HepG2 (cell line): ENCODE data around the gene HSPB9. TPM values are rescaled to one million over a fixed set of nuclear protein-coding genes. Genes with fewer than 3 reads are reported as not detected.

Experiments used
- ATAC-seq: fragments of 200-7000 bp; cut with Tn5 transposase; 3 replicates; pipeline ENCODE4 v1.9.1; 2020; ENCODE audit warnings: mild to moderate bottlenecking, moderate library complexity
- BruUV-seq: library from RNA; stranded (reverse); fragments of 400-500 nt; replicated peaks from 2 replicates; lab custom pipeline; 2021; lab: Mats Ljungman, UMichigan
- CTCF ChIA-PET: fragments of 300-600 bp; formaldehyde crosslinking; extraction: SDS; loops from one replicate; lab custom pipeline; 2021; ENCODE audit warnings: low total read pairs, inconsistent platforms, low intra/inter-chr PET ratio; lab: Yijun Ruan, JAX
- POLR2A ChIA-PET: fragments of 350-600 bp; sonication (Branson Sonifier 250); formaldehyde crosslinking; loops from one replicate; lab custom pipeline; 2020; ENCODE audit warnings: antibody characterized with exemption, inconsistent platforms; lab: Yijun Ruan, JAX
- DNase-seq: peaks from one replicate; pipeline ENCODE4 v3.0.0-alpha.2; 2015; ENCODE audit warnings: low spot score
- FAIRE-seq: peaks from 3 replicates; lab custom pipeline; 2011; peaks lifted over from hg19 to GRCh38; lab: Jason Lieb, UNC
- H2AFZ ChIP-seq: one replicate; pipeline ENCODE4 v1.6.1; 2011; ENCODE audit warnings: low read length, inconsistent platforms
- H3K27ac ChIP-seq: fragments of 300-600 bp; 3 replicates; pipeline ENCODE4 v1.8.0; 2011; ENCODE audit warnings: mixed run types, mild to moderate bottlenecking, mixed read lengths, low read length, inconsistent platforms; ENCODE audit not compliant: insufficient read depth; ENCODE audit errors: extremely low read length
- H3K27me3 ChIP-seq, 2 experiments: fragments of 200-600 bp in 1 of 2; 2 replicates in 1 of 2; 3 replicates in 1 of 2; pipeline versions ENCODE4 v1.6.0 to v1.8.0; 2011; ENCODE audit warnings: low read length in 2 of 2, mild to moderate bottlenecking in 2 of 2, moderate library complexity in 2 of 2, inconsistent platforms in 1 of 2; ENCODE audit not compliant: insufficient read depth in 2 of 2, control insufficient read depth in 1 of 2
- H3K36me3 ChIP-seq, 2 experiments: fragments of 200-600 bp in 1 of 2; replicated peaks in 1 of 2; 2 replicates in 1 of 2; 3 replicates in 1 of 2; pipeline versions ENCODE4 v1.5.1 to v1.8.0; 2011; ENCODE audit warnings: low read length in 2 of 2, inconsistent platforms in 1 of 2; ENCODE audit not compliant: insufficient read depth in 2 of 2, control insufficient read depth in 1 of 2
- H3K4me1 ChIP-seq: 2 replicates; pipeline ENCODE4 v1.5.1; 2012; ENCODE audit warnings: low read length, inconsistent platforms; ENCODE audit not compliant: insufficient read depth
- H3K4me2 ChIP-seq: 2 replicates; pipeline ENCODE4 v1.6.0; 2011; ENCODE audit warnings: low read depth, low read length, inconsistent platforms
- H3K4me3 ChIP-seq, 3 experiments: fragments of 200-600 bp in 1 of 3; sonication (generic), shearing (Covaris generic) in 1 of 3; replicated peaks in 1 of 3; 2 replicates each; pipeline ENCODE4 v1.5.1; 2011 to 2016; ENCODE audit warnings: low read length in 3 of 3, inconsistent platforms in 2 of 3, low read depth in 2 of 3, mild to moderate bottlenecking in 2 of 3, control low read depth in 1 of 3, mixed read lengths in 1 of 3; ENCODE audit not compliant: insufficient read depth in 1 of 3
- H3K79me2 ChIP-seq: one replicate; pipeline ENCODE4 v1.6.1; 2011; ENCODE audit warnings: low read length, inconsistent platforms; ENCODE audit not compliant: insufficient read depth
- H3K9ac ChIP-seq: 2 replicates; pipeline ENCODE4 v1.6.0; 2011; ENCODE audit warnings: mild to moderate bottlenecking, low read depth, low read length, inconsistent platforms; ENCODE audit not compliant: insufficient read depth
- H3K9me3 ChIP-seq: 2 replicates; pipeline ENCODE4 v1.5.1; 2012; ENCODE audit warnings: mild to moderate bottlenecking, low read length
- H4K20me1 ChIP-seq: 2 replicates; pipeline ENCODE4 v1.6.0; 2011; ENCODE audit warnings: inconsistent platforms, mild to moderate bottlenecking, low read length, moderate library complexity; ENCODE audit not compliant: insufficient read depth
- CENPX ChIP-seq: sonication (generic); formaldehyde crosslinking; IDR thresholded peaks from 2 replicates; pipeline ENCODE4 v1.9.0; 2021; ENCODE audit warnings: mild to moderate bottlenecking, missing genetic modification reagents, moderate library complexity
- HNF1A ChIP-seq, 2 experiments: sonication (generic) in 1 of 2; formaldehyde crosslinking in 1 of 2; IDR thresholded peaks; 2 replicates each; pipeline versions ENCODE4 v1.4.0 to v1.6.1; 2016 to 2020; ENCODE audit warnings: borderline replicate concordance in 1 of 2, low read depth in 1 of 2, mild to moderate bottlenecking in 1 of 2, missing genetic modification reagents in 1 of 2
- KDM6A ChIP-seq: IDR thresholded peaks from 2 replicates; pipeline ENCODE4 v1.6.1; 2016; ENCODE audit warnings: low read depth
- MED1 ChIP-seq: sonication (generic); formaldehyde crosslinking; IDR thresholded peaks from 2 replicates; pipeline ENCODE4 v1.4.0; 2020; ENCODE audit warnings: missing genetic modification reagents
- PHF5A ChIP-seq: IDR thresholded peaks from one replicate; pipeline ENCODE4 v1.6.1; 2018; ENCODE audit warnings: low read depth, missing genetic modification reagents; ENCODE audit not compliant: unreplicated experiment
- TBX2 ChIP-seq: sonication (generic); formaldehyde crosslinking; IDR thresholded peaks from 2 replicates; pipeline ENCODE4 v1.5.0; 2020; ENCODE audit warnings: missing genetic modification reagents, mild to moderate bottlenecking, borderline replicate concordance
- ZFP62 ChIP-seq: sonication (generic); formaldehyde crosslinking; IDR thresholded peaks from 2 replicates; pipeline ENCODE4 v1.4.0; 2020; ENCODE audit warnings: missing genetic modification reagents
- ZNF235 ChIP-seq: sonication (generic); formaldehyde crosslinking; IDR thresholded peaks from 2 replicates; pipeline ENCODE4 v1.8.1; 2023; ENCODE audit warnings: mild to moderate bottlenecking, missing genetic modification reagents, borderline replicate concordance
- ZNF558 ChIP-seq: sonication (generic); formaldehyde crosslinking; IDR thresholded peaks from 2 replicates; pipeline ENCODE4 v1.9.0; 2022; ENCODE audit warnings: mild to moderate bottlenecking, missing genetic modification reagents, borderline replicate concordance
- ZNF569 ChIP-seq: sonication (generic); formaldehyde crosslinking; IDR thresholded peaks from 2 replicates; pipeline ENCODE4 v1.5.0; 2020; ENCODE audit warnings: mild to moderate bottlenecking, missing genetic modification reagents, moderate library complexity, borderline replicate concordance
- WGBS: methylation state at CpG from one replicate; pipeline ENCODE4 v1.1.6; 2017; ENCODE audit warnings: low lambda C conversion rate; 5-methylcytosine and 5-hydroxymethylcytosine counted together
- in situ Hi-C: cut with HindIII; loops from 2 replicates; pipeline ENCODE4 v1.10.0; 2017; ENCODE audit warnings: low pct_unique_long_range_greater_than_20kb; ENCODE audit not compliant: extremely low pct_ligation_motif_present
- intact Hi-C: fragments of 100-400 bp; cut with micrococcal nuclease; formaldehyde crosslinking; loops from one replicate; pipeline ENCODE4 v1.10.0; 2022; ENCODE audit not compliant: unreplicated experiment
- polyA plus RNA-seq, 8 experiments: library from polyadenylated mRNA; depleted of rRNA in 3 of 8; stranded (reverse) in 7 of 8; unstranded in 1 of 8; fragments of >200 nt; fragmentation: Illumina TruSeq in 4 of 8; extraction: Trizol in 4 of 8; gene quantifications; 2 replicates each; pipeline versions ENCODE4 v1.2.1 to v1.2.3, GENCODE V29; 2011 to 2016; ENCODE audit warnings: low read depth in 4 of 8, missing spikeins in 1 of 8, mixed read lengths in 1 of 8; ENCODE audit not compliant: insufficient read depth in 1 of 8
- total RNA-seq, 5 experiments: library from RNA; depleted of rRNA; stranded (reverse); fragments of >200 nt; fragmentation: Illumina TruSeq; extraction: Trizol; gene quantifications; 2 replicates each; pipeline ENCODE4 v1.2.3, GENCODE V29; 2016; ENCODE audit warnings: low read depth in 1 of 5
- TF ChIP-seq, protein P1 (sequence below): sonication (generic); formaldehyde crosslinking; IDR thresholded peaks from 2 replicates; pipeline ENCODE4 v1.5.1; 2020; ENCODE audit warnings: mild to moderate bottlenecking, missing genetic modification reagents, borderline replicate concordance

The HSPB9 gene
- total and polyA plus RNA-seq, 2 of the 13 experiments (the other 11 are each of a cell fraction or from before 2014, with no cell fraction given), result 0.05 to 0.24 TPM

- TF ChIP-seq HNF1A (IDR thresholded peaks at IDR 0.05; ENCODE audit: low read depth), result no peak
- TF ChIP-seq HNF1A (CRISPR knock-in tag; IDR thresholded peaks at IDR 0.05; ENCODE audit: borderline replicate concordance), result no peak
- no peak for TF ChIP-seq ZNF569 (CRISPR knock-in tag)
- TF ChIP-seq ZNF558 (CRISPR knock-in tag), result no peak
- TF ChIP-seq TBX2 (CRISPR knock-in tag), result peak; percentile 7; the same call in 1 of the 2 replicates
- peak; percentile 68 for TF ChIP-seq MED1 (CRISPR knock-in tag)
- TF ChIP-seq, all 625 proteins: peak for 46
These were observed 46.8 kb upstream of the HSPB9 start (continued) for GRCh38 chr17:42075789-42076188.

DNA sequence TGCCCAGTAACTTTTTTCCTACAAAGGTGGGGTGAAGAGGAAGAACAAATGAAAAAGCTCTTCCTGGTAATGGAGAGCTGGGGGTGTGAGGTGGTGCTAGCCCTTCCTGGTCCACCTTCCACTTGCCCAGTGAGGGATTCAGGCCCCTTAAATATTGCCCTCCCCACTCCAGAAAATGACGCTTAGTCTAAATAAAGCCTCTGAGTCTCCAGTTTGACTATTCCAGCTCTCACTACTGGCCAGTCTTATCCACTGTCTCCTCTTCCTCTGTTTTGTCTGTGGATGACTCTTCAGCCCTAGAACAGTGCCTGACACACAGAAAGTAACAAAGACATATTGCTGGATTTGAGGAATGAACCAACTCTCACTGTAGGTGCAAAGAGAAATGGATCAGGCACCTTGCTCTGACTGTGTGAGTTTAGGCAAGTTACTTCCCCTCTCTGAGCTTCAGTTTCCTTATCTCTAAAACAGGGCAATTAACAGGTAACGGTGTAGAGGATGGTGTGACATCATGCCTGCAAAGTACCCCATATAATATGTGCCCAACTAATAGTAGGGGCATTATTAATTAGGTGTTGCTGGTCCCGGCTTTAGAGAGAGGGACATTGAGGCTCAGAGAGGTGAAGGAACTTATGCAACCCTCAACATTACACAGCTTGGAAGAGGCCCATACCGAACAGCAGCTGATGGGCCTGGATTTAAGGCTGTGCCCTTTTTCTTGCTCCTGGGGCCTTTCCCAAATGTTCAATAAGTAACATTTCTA, 45.6 kb upstream of the HSPB9 start:
- Histone ChIP-seq H3K36me3 (no peaks in the 10 kb centered on the region), H3K27ac (no peak overlapping the region), H3K4me3 (no peak overlapping the region), H3K4me2 (peak overlapping the region; percentile 40; the same call in 1 of the 2 replicates), H3K9me3 (no peaks in the 10 kb centered on the region), H3K79me2 (no peaks in the 10 kb centered on the region), H2AFZ (no peak overlapping the region), H3K9ac (no peak overlapping the region), H4K20me1 (no peaks in the 10 kb centered on the region), H3K4me1 (peaks cover 77% of the 10 kb centered on the region), H3K27me3 (peaks cover 2 to 13% of the 10 kb centered on the region in 2 experiments; a peak in 3 of 5 replicates)
- no TSS peak for BruUV-seq
- WGBS, result 53% methylated on average over 4 of the region's 4 CpGs
- in situ Hi-C loops, result no loop called here
- no peak for ATAC-seq
- intact Hi-C loops, result no loop called here
- CTCF ChIA-PET, result no interaction called here
- DNase-seq, result no peak
- POLR2A ChIA-PET, result no interaction called here
- peak; percentile 34 for FAIRE-seq
- TF ChIP-seq CENPX (no peak), ZNF235 (CRISPR knock-in tag) (no peak), ZFP62 (CRISPR knock-in tag) (no peak), PHF5A (CRISPR knock-in tag) (no peak), KDM6A (CRISPR knock-in tag) (no peak)
- TF ChIP-seq, protein P1, sequence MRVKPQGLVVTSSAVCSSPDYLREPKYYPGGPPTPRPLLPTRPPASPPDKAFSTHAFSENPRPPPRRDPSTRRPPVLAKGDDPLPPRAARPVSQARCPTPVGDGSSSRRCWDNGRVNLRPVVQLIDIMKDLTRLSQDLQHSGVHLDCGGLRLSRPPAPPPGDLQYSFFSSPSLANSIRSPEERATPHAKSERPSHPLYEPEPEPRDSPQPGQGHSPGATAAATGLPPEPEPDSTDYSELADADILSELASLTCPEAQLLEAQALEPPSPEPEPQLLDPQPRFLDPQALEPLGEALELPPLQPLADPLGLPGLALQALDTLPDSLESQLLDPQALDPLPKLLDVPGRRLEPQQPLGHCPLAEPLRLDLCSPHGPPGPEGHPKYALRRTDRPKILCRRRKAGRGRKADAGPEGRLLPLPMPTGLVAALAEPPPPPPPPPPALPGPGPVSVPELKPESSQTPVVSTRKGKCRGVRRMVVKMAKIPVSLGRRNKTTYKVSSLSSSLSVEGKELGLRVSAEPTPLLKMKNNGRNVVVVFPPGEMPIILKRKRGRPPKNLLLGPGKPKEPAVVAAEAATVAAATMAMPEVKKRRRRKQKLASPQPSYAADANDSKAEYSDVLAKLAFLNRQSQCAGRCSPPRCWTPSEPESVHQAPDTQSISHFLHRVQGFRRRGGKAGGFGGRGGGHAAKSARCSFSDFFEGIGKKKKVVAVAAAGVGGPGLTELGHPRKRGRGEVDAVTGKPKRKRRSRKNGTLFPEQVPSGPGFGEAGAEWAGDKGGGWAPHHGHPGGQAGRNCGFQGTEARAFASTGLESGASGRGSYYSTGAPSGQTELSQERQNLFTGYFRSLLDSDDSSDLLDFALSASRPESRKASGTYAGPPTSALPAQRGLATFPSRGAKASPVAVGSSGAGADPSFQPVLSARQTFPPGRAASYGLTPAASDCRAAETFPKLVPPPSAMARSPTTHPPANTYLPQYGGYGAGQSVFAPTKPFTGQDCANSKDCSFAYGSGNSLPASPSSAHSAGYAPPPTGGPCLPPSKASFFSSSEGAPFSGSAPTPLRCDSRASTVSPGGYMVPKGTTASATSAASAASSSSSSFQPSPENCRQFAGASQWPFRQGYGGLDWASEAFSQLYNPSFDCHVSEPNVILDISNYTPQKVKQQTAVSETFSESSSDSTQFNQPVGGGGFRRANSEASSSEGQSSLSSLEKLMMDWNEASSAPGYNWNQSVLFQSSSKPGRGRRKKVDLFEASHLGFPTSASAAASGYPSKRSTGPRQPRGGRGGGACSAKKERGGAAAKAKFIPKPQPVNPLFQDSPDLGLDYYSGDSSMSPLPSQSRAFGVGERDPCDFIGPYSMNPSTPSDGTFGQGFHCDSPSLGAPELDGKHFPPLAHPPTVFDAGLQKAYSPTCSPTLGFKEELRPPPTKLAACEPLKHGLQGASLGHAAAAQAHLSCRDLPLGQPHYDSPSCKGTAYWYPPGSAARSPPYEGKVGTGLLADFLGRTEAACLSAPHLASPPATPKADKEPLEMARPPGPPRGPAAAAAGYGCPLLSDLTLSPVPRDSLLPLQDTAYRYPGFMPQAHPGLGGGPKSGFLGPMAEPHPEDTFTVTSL (CRISPR knock-in tag), result no peak
